ENCODE data around the gene FAM110D. TPM values are rescaled to one million over a fixed set of nuclear protein-coding genes. Genes with fewer than 3 reads are reported as not detected.

The FAM110D gene
- total and polyA plus RNA-seq, 3 donors from 2014 or later, result 1.3 to 3.2 (median 1.8) TPM

- TF ChIP-seq POLR2A (IDR thresholded peaks at IDR 0.05) (no peak), CTCF (IDR thresholded peaks at IDR 0.05) (peak; percentile 60 to 62 (median 60))
- WGBS, 2 donors, result 11 to 15% methylated on average over 41 to 52 of the region's 72 CpGs
- Histone ChIP-seq H3K4me3 (peak overlapping the region; percentile 44 to 46), H3K27me3 (no peaks in the 10 kb centered on the region), H3K27ac (peak overlapping the region; percentile 30 to 34), H3K4me1 (peaks cover 7% of the 10 kb centered on the region), H3K9me3 (no peaks in the 10 kb centered on the region), H3K36me3 (ENCODE audit: low read depth, missing control alignments) (no peaks in the 10 kb centered on the region)
- intact Hi-C loops (cut with DNase I; ENCODE audit: low total_unique reads), result loop anchor here (10.0 kb wide), 1 partner anchor 49 kb away; the partner anchor contains the start of gene PDIK1L
- peak; percentile 34 for DNase-seq
Measured at GRCh38 chr1:26164036-26164860, 5.4 kb downstream of the FAM110D start.

- Histone ChIP-seq H3K9me3 (no peaks in the 10 kb centered on the region), H3K36me3 (ENCODE audit: low read depth, missing control alignments) (no peaks in the 10 kb centered on the region), H3K4me3 (no peak overlapping the region), H3K27ac (peak overlapping the region in 1 of 2 donors; percentile 30), H3K27me3 (no peaks in the 10 kb centered on the region), H3K4me1 (peaks cover 9% of the 10 kb centered on the region)
- DNase-seq, result no peak
- TF ChIP-seq POLR2A (IDR thresholded peaks at IDR 0.05) (no peak), CTCF (IDR thresholded peaks at IDR 0.05) (no peak)
- WGBS, 2 donors, result 57 to 68% methylated on average over 15 to 19 of the region's 19 CpGs
- intact Hi-C loops (cut with DNase I; ENCODE audit: low total_unique reads), result loop anchor here (10.0 kb wide), 1 partner anchor 50 kb away; the partner anchor contains the start of gene PDIK1L
Measured at GRCh38 chr1:26164861-26165842, 6.3 kb downstream of the FAM110D start.

- intact Hi-C loops (cut with DNase I; ENCODE audit: low total_unique reads), result loop anchor here (10.0 kb wide), 1 partner anchor 52 kb away; the partner anchor contains the start of gene PDIK1L
- H3K4me1 ChIP-seq, result peaks cover 12% of the 10 kb centered on the region
- WGBS, 2 donors, result 80 to 98% methylated on average over 4 of the region's 4 CpGs
Measured at GRCh38 chr1:26166719-26167281, 7.9 kb downstream of the FAM110D start.

More at GRCh38 chr1:26166719-26167281, 7.9 kb downstream of the FAM110D start:
- TF ChIP-seq CTCF (IDR thresholded peaks at IDR 0.05) (no peak), POLR2A (IDR thresholded peaks at IDR 0.05) (no peak)
- DNase-seq, result no peak
- no peak overlapping the region for H3K4me3 ChIP-seq
- H3K27ac ChIP-seq, result no peak overlapping the region
- H3K36me3 ChIP-seq (ENCODE audit: low read depth, missing control alignments), result no peaks in the 10 kb centered on the region
- no peaks in the 10 kb centered on the region for H3K9me3 ChIP-seq
- H3K27me3 ChIP-seq, result no peaks in the 10 kb centered on the region
